Panc1 (cell line): ENCODE measurements around the gene MAPKAP1.

Source experiments
- CTCF ChIP-seq: fragments of 450-650 bp; IDR thresholded peaks from 2 replicates; pipeline ENCODE4 v1.5.1; 2017; ENCODE audit warnings: mild to moderate bottlenecking
- POLR2AphosphoS5 ChIP-seq: IDR thresholded peaks from 2 replicates; pipeline ENCODE4 v1.6.1; 2012; ENCODE audit warnings: mild to moderate bottlenecking, low read depth, low read length, moderate library complexity

GRCh38 chr9:125756518-125756917 is 49.5 kb upstream of the MAPKAP1 start:
- TF ChIP-seq POLR2AphosphoS5 (no peak), CTCF (no peak)
